AG09309 (cell line): ENCODE data around the gene NRSN1.

Experiments used
- DNase-seq: peaks from one replicate; pipeline ENCODE4 v3.0.0-alpha.2; 2010; ENCODE audit warnings: low read depth
- H3K4me3 ChIP-seq: 2 replicates; pipeline ENCODE4 v1.5.1; 2011; ENCODE audit warnings: mild to moderate bottlenecking, low read depth, low read length, moderate library complexity; ENCODE audit not compliant: control insufficient read depth
- TF ChIP-seq, protein P1 (sequence below): IDR thresholded peaks from 2 replicates; pipeline ENCODE4 v1.5.1; 2011; ENCODE audit warnings: mild to moderate bottlenecking, low read depth, low read length, inconsistent platforms; ENCODE audit not compliant: insufficient read depth, control insufficient read depth; ENCODE audit errors: missing control alignments

NRSN1 gene

DNA sequence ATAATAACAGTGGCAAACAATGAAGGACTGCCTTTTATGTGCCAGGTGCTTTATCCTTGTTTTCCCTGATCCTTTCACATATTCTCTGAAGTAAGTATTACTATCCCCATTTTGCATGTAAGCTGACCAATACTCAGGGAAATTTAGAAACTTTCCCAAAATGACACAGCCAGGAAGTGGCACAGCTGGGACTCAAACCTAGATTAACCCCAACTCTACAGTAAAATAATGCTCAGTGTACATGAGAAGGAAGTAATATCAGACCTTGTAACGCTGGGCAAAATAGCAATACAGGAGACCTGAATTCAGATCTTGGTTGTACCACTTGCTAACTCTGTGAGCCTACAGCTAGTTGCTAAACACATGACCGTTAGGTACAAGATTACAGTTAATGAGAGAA lies 26.8 kb upstream of the NRSN1 start:
- no peak overlapping the region for H3K4me3 ChIP-seq
- no peak for DNase-seq
- TF ChIP-seq, protein P1, sequence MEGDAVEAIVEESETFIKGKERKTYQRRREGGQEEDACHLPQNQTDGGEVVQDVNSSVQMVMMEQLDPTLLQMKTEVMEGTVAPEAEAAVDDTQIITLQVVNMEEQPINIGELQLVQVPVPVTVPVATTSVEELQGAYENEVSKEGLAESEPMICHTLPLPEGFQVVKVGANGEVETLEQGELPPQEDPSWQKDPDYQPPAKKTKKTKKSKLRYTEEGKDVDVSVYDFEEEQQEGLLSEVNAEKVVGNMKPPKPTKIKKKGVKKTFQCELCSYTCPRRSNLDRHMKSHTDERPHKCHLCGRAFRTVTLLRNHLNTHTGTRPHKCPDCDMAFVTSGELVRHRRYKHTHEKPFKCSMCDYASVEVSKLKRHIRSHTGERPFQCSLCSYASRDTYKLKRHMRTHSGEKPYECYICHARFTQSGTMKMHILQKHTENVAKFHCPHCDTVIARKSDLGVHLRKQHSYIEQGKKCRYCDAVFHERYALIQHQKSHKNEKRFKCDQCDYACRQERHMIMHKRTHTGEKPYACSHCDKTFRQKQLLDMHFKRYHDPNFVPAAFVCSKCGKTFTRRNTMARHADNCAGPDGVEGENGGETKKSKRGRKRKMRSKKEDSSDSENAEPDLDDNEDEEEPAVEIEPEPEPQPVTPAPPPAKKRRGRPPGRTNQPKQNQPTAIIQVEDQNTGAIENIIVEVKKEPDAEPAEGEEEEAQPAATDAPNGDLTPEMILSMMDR: no peak

DNA sequence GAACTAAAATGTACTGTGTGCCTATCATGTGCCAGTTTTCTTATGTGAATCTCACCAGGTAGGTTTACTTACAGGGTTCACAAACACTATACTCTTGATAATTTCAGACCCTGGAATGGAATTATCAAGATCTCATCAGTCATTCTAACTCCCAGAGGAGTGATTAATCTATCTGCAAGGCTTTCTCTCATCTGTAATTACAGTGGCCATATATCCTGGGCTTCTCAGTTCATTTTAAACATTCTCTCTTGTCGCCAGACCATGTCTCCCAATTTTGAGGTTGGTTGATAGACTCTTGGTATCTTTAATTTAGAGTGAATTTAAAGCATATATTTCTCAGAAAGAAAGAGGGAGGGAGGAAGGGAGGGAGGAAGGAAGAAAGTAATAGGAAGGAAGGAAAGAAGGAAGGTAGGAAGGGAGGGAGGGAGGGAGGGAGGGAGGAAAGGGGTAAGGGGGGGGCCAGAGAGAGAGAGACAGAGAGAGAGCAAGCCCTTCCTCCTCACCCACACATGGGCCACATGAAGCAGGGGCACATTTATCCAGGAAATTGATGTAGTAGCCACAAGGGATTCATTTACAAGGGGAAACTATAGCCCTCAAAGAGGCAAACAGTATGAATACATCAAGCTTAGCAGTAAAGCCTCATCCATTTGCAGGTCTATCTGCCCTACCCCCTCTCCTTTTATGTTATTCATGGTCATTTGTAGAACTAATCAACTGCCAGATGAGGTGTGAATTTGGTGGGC lies 25.8 kb upstream of the NRSN1 start:
- no peak for DNase-seq
- TF ChIP-seq, protein P1: no peak
- H3K4me3 ChIP-seq: no peak overlapping the region

DNA sequence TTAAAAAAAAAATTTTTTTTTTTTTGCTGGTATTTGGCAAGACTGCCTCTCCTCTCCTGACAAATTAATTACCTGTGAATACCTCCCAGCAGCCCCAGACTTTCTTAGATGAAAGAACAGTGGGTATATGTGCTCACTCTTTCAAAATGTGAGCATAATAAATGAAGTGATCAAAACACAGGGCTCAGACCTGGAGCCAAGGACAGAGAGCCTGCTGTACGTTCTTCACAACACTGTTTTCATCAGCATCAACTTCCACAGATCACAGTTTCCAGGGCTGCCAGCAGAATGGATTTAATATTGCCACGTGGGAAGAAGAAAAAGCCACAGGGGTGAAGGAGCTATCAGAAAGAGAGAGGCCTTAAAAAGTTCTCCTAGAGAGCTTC lies 25.3 kb upstream of the NRSN1 start:
- DNase-seq: no peak
- TF ChIP-seq, protein P1: no peak

DNA sequence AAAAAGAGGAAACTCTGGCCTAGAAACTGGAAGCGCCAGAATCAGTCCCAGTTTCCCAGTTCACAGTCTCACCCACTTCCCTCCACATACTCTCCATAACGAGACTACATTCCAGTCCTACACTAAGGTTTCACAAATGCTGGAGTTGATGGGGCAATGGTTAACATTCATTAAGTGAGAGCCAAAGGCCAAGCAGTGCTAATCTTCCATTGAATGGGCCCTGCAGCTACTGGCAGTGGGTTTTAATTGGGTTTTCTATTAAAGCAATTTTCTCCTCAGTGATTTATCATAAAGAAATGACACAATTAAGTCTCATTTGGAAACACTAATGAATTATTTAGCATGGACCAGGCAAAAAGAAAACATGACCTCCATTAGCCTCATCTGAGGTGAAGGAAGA lies 20.8 kb upstream of the NRSN1 start:
- DNase-seq: no peak
- TF ChIP-seq, protein P1: no peak
- no peak overlapping the region for H3K4me3 ChIP-seq

More for the DNA sequence above, 25.3 kb upstream of the NRSN1 start:
- H3K4me3 ChIP-seq: no peak overlapping the region

GRCh38 chr6:24106291-24106690 lies 19.7 kb upstream of the NRSN1 start:
- TF ChIP-seq, protein P1: no peak
- H3K4me3 ChIP-seq: no peak overlapping the region
- DNase-seq: no peak

- TF ChIP-seq, protein P1: no peak
- H3K4me3 ChIP-seq: no peak overlapping the region
- no peak for DNase-seq
Observed at GRCh38 chr6:24107294-24107693, 18.7 kb upstream of the NRSN1 start.
